Activated T-cell treated with anti-CD3 and anti-CD28 coated beads, Interleukin-2, amount 50 U/mL, for 4 hours (primary cell): ENCODE measurements around the gene ZCCHC17. TPM values are rescaled to one million over a fixed set of nuclear protein-coding genes. Genes with fewer than 3 reads are reported as not detected.

ENCODE experiments used
- ATAC-seq, 2 donors: fragments of 200-7000 bp; cut with Tn5 transposase; one replicate each; pipeline ENCODE4 v1.10.0; 2021
- DNase-seq: peaks from one replicate; pipeline ENCODE4 v3.0.0-alpha.2; 2020
- H3K27me3 Mint-ChIP-seq: one replicate; pipeline ENCODE4 v1.8.0; 2021; ENCODE audit warnings: low read depth, mixed read lengths
- H3K36me3 Mint-ChIP-seq: one replicate; pipeline ENCODE4 v1.8.0; 2022; ENCODE audit warnings: mixed read lengths; ENCODE audit not compliant: insufficient read depth
- H3K4me1 Mint-ChIP-seq: one replicate; pipeline ENCODE4 v1.8.0; 2021; ENCODE audit warnings: low read depth, mixed read lengths
- H3K4me3 Mint-ChIP-seq: one replicate; pipeline ENCODE4 v1.8.0; 2021; ENCODE audit warnings: mild to moderate bottlenecking, moderate library complexity, mixed read lengths
- H3K9me3 Mint-ChIP-seq: one replicate; pipeline ENCODE4 v1.8.0; 2021; ENCODE audit warnings: mixed read lengths
- total RNA-seq, 3 donors: library from RNA; stranded (reverse); gene quantifications; one replicate each; pipeline ENCODE4 v1.2.1, GENCODE V29; 2021

The ZCCHC17 gene
- total RNA-seq, 3 donors from 2014 or later, result 22.8 to 27.9 (median 25.6) TPM

- no peak for ATAC-seq
- no peaks in the 10 kb centered on the region for H3K4me1 Mint-ChIP-seq
- H3K27me3 Mint-ChIP-seq, result no peaks in the 10 kb centered on the region
- DNase-seq, result no peak
- H3K9me3 Mint-ChIP-seq, result no peaks in the 10 kb centered on the region
- H3K36me3 Mint-ChIP-seq, result peaks cover 13% of the 10 kb centered on the region
- H3K4me3 Mint-ChIP-seq, result no peak overlapping the region
Measured at GRCh38 chr1:31327381-31327780, 30.5 kb downstream of the ZCCHC17 start.

GRCh38 chr1:31335007-31335406 is 38.2 kb downstream of the ZCCHC17 start:
- Mint-ChIP-seq H3K27me3 (no peaks in the 10 kb centered on the region), H3K4me1 (no peaks in the 10 kb centered on the region), H3K36me3 (peaks cover 18% of the 10 kb centered on the region), H3K9me3 (no peaks in the 10 kb centered on the region), H3K4me3 (no peak overlapping the region)
- DNase-seq (no peak), ATAC-seq (no peak)

- Mint-ChIP-seq H3K9me3 (no peaks in the 10 kb centered on the region), H3K4me3 (no peak overlapping the region), H3K27me3 (no peaks in the 10 kb centered on the region), H3K4me1 (no peaks in the 10 kb centered on the region), H3K36me3 (peaks cover 18% of the 10 kb centered on the region)
- ATAC-seq (no peak), DNase-seq (no peak)
Measured at GRCh38 chr1:31336687-31337467, 40.0 kb downstream of the ZCCHC17 start.

- Mint-ChIP-seq H3K27me3 (no peaks in the 10 kb centered on the region), H3K4me1 (no peaks in the 10 kb centered on the region), H3K9me3 (no peaks in the 10 kb centered on the region), H3K36me3 (peaks cover 31% of the 10 kb centered on the region), H3K4me3 (no peak overlapping the region)
- ATAC-seq (no peak), DNase-seq (no peak)
Measured at GRCh38 chr1:31344503-31344902, 47.7 kb downstream of the ZCCHC17 start.

- Mint-ChIP-seq H3K4me1 (no peaks in the 10 kb centered on the region), H3K27me3 (no peaks in the 10 kb centered on the region), H3K4me3 (no peak overlapping the region), H3K36me3 (peaks cover 30% of the 10 kb centered on the region), H3K9me3 (no peaks in the 10 kb centered on the region)
- DNase-seq (no peak), ATAC-seq (no peak)
Measured at GRCh38 chr1:31345635-31346034, 48.8 kb downstream of the ZCCHC17 start.

GRCh38 chr1:31346785-31347184 is 50.0 kb downstream of the ZCCHC17 start:
- no peaks in the 10 kb centered on the region for H3K4me1 Mint-ChIP-seq
- ATAC-seq (no peak), DNase-seq (no peak)
- H3K4me3 Mint-ChIP-seq, result no peak overlapping the region
- peaks cover 36% of the 10 kb centered on the region for H3K36me3 Mint-ChIP-seq
- no peaks in the 10 kb centered on the region for H3K27me3 Mint-ChIP-seq
- no peaks in the 10 kb centered on the region for H3K9me3 Mint-ChIP-seq

- no peaks in the 10 kb centered on the region for H3K4me1 Mint-ChIP-seq
- no peaks in the 10 kb centered on the region for H3K27me3 Mint-ChIP-seq
- H3K36me3 Mint-ChIP-seq, result peaks cover 40% of the 10 kb centered on the region
- DNase-seq (no peak), ATAC-seq (no peak)
- H3K4me3 Mint-ChIP-seq, result no peak overlapping the region
- no peaks in the 10 kb centered on the region for H3K9me3 Mint-ChIP-seq
Measured at GRCh38 chr1:31348449-31348848, 51.6 kb downstream of the ZCCHC17 start.

GRCh38 chr1:31354283-31354682 is 57.5 kb downstream of the ZCCHC17 start:
- DNase-seq (no peak), ATAC-seq (no peak)
- H3K27me3 Mint-ChIP-seq, result no peaks in the 10 kb centered on the region
- H3K36me3 Mint-ChIP-seq, result peaks cover 43% of the 10 kb centered on the region
- H3K4me3 Mint-ChIP-seq, result no peak overlapping the region
- H3K4me1 Mint-ChIP-seq, result no peaks in the 10 kb centered on the region
- no peaks in the 10 kb centered on the region for H3K9me3 Mint-ChIP-seq

GRCh38 chr1:31356427-31356826 is 59.6 kb downstream of the ZCCHC17 start:
- DNase-seq, result no peak
- H3K4me1 Mint-ChIP-seq, result no peaks in the 10 kb centered on the region

GRCh38 chr1:31361607-31362006 is 64.8 kb downstream of the ZCCHC17 start:
- peaks cover 42% of the 10 kb centered on the region for H3K36me3 Mint-ChIP-seq
- DNase-seq, result no peak
- no peaks in the 10 kb centered on the region for H3K27me3 Mint-ChIP-seq
- H3K9me3 Mint-ChIP-seq, result no peaks in the 10 kb centered on the region
- ATAC-seq, result no peak
- H3K4me3 Mint-ChIP-seq, result no peak overlapping the region
- no peaks in the 10 kb centered on the region for H3K4me1 Mint-ChIP-seq

More at GRCh38 chr1:31356427-31356826, 59.6 kb downstream of the ZCCHC17 start:
- peaks cover 39% of the 10 kb centered on the region for H3K36me3 Mint-ChIP-seq
- H3K4me3 Mint-ChIP-seq, result no peak overlapping the region
- ATAC-seq, result no peak
- no peaks in the 10 kb centered on the region for H3K9me3 Mint-ChIP-seq
- no peaks in the 10 kb centered on the region for H3K27me3 Mint-ChIP-seq

- Mint-ChIP-seq H3K4me3 (no peak overlapping the region), H3K4me1 (no peaks in the 10 kb centered on the region), H3K36me3 (peaks cover 42% of the 10 kb centered on the region), H3K27me3 (no peaks in the 10 kb centered on the region), H3K9me3 (no peaks in the 10 kb centered on the region)
- no peak for ATAC-seq
- no peak for DNase-seq
Measured at GRCh38 chr1:31362032-31362431, 65.2 kb downstream of the ZCCHC17 start.

GRCh38 chr1:31364561-31365250 is 67.9 kb downstream of the ZCCHC17 start:
- H3K27me3 Mint-ChIP-seq, result no peaks in the 10 kb centered on the region
- H3K4me3 Mint-ChIP-seq, result no peak overlapping the region
- ATAC-seq (no peak), DNase-seq (no peak)
- H3K36me3 Mint-ChIP-seq, result peaks cover 24% of the 10 kb centered on the region
- H3K9me3 Mint-ChIP-seq, result no peaks in the 10 kb centered on the region
- H3K4me1 Mint-ChIP-seq, result no peaks in the 10 kb centered on the region

- peaks cover 20% of the 10 kb centered on the region for H3K36me3 Mint-ChIP-seq
- no peak overlapping the region for H3K4me3 Mint-ChIP-seq
- no peaks in the 10 kb centered on the region for H3K27me3 Mint-ChIP-seq
- DNase-seq (no peak), ATAC-seq (no peak)
- no peaks in the 10 kb centered on the region for H3K4me1 Mint-ChIP-seq
- no peaks in the 10 kb centered on the region for H3K9me3 Mint-ChIP-seq
Measured at GRCh38 chr1:31366796-31367195, 70.0 kb downstream of the ZCCHC17 start.

- H3K36me3 Mint-ChIP-seq, result peaks cover 20% of the 10 kb centered on the region
- no peak for ATAC-seq
- DNase-seq, result no peak
- no peak overlapping the region for H3K4me3 Mint-ChIP-seq
- no peaks in the 10 kb centered on the region for H3K9me3 Mint-ChIP-seq
- no peaks in the 10 kb centered on the region for H3K27me3 Mint-ChIP-seq
- H3K4me1 Mint-ChIP-seq, result peaks cover 11% of the 10 kb centered on the region
Measured at GRCh38 chr1:31368611-31369107, 71.8 kb downstream of the ZCCHC17 start.

GRCh38 chr1:31370021-31370420 is 73.2 kb downstream of the ZCCHC17 start:
- no peaks in the 10 kb centered on the region for H3K9me3 Mint-ChIP-seq
- peaks cover 6% of the 10 kb centered on the region for H3K36me3 Mint-ChIP-seq
- no peaks in the 10 kb centered on the region for H3K27me3 Mint-ChIP-seq
- no peak overlapping the region for H3K4me3 Mint-ChIP-seq
- DNase-seq (no peak), ATAC-seq (no peak)
- H3K4me1 Mint-ChIP-seq, result peaks cover 13% of the 10 kb centered on the region
